GM23248 (cell line): ENCODE data around the gene PCDH10.

Source experiments
- EZH2 ChIP-seq: fragments of 200-600 bp; sonication (generic); IDR thresholded peaks from 2 replicates; pipeline ENCODE4 v1.6.1; 2018; ENCODE audit warnings: antibody characterized with exemption, mild to moderate bottlenecking; ENCODE audit not compliant: insufficient read depth, poor library complexity, severe bottlenecking
- EZH2phosphoT487 ChIP-seq: fragments of 200-600 bp; sonication (generic); IDR thresholded peaks from 2 replicates; pipeline ENCODE4 v1.6.1; 2018; ENCODE audit warnings: antibody characterized with exemption, moderate library complexity, mild to moderate bottlenecking, low read depth; ENCODE audit not compliant: insufficient read depth

- no peak for TF ChIP-seq EZH2
- no peak for TF ChIP-seq EZH2phosphoT487
Measured at GRCh38 chr4:133178956-133179355, 29.9 kb downstream of the PCDH10 start.
